ENCODE measurements around the gene PARN. TPM values are rescaled to one million over a fixed set of nuclear protein-coding genes. Genes with fewer than 3 reads are reported as not detected.

Gene PARN
- polyA plus RNA-seq (2013, experiment 1 of 2): 40.6 TPM
- 40.1 TPM for polyA plus RNA-seq (2013, experiment 2 of 2)

- Histone ChIP-seq H4K8ac (ENCODE audit: low read depth, low read length) (peak within 1 kb of the TSS; percentile 15), H3K79me1 (ENCODE audit: low read length) (peaks cover 13% of the 10 kb centered on the region), H3K79me2 (ENCODE audit: control insufficient read depth, insufficient read depth, low read length) (peaks cover 23% of the 10 kb centered on the region), H3K4me2 (ENCODE audit: low read length) (peak within 1 kb of the TSS; percentile 84), H3K18ac (ENCODE audit: low read length) (peak within 1 kb of the TSS; percentile 25), H3K36me3 (ENCODE audit: control insufficient read depth, insufficient read depth, low read length) (no peaks in the 10 kb centered on the region), H2AK5ac (ENCODE audit: low read length) (no peak within 1 kb of the TSS), H2BK120ac (ENCODE audit: low read depth, low read length) (peak within 1 kb of the TSS; percentile 79), H3K4ac (ENCODE audit: low read depth, low read length) (peak within 1 kb of the TSS; percentile 74), H3K4me3 (ENCODE audit: low read length) (peak within 1 kb of the TSS; percentile 76), H3K23ac (ENCODE audit: low read length) (peak within 1 kb of the TSS; percentile 68), H3K4me1 (ENCODE audit: control insufficient read depth, low read depth, low read length) (peaks cover 6% of the 10 kb centered on the region), H3K27ac (ENCODE audit: low read depth, low read length) (peak within 1 kb of the TSS; percentile 87), H3K9ac (ENCODE audit: low read length) (peak within 1 kb of the TSS; percentile 94), H3K27me3 (ENCODE audit: insufficient read depth, low read length, poor library complexity) (no peaks in the 10 kb centered on the region), H2BK5ac (ENCODE audit: low read length) (peak within 1 kb of the TSS; percentile 27), H3K56ac (ENCODE audit: low read length) (peak within 1 kb of the TSS; percentile 97), H2BK15ac (replicated peaks; ENCODE audit: low read depth) (no peak within 1 kb of the TSS), H4K5ac (ENCODE audit: low read length) (peak within 1 kb of the TSS; percentile 92)
- peak; percentile 98 for DNase-seq
- no CpG with 5 or more reads among the region's 51 CpGs for WGBS (ENCODE audit: extremely low coverage, insufficient coverage, low lambda C conversion rate)
Measured at GRCh38 chr16:14629919-14630619, at the start of gene PARN. PARN (minus strand) TSS chr16:14630260; CDS start chr16:14630125, 135 bp downstream.

- no CpG with 5 or more reads among the region's 11 CpGs for WGBS (ENCODE audit: extremely low coverage, insufficient coverage, low lambda C conversion rate)
- no peak for DNase-seq
- H3K56ac ChIP-seq (ENCODE audit: low read length): no peak overlapping the region
- H3K79me1 ChIP-seq (ENCODE audit: low read length): no peaks in the 10 kb centered on the region
- no peak overlapping the region for H2BK120ac ChIP-seq (ENCODE audit: low read depth, low read length)
- no peaks in the 10 kb centered on the region for H3K27me3 ChIP-seq (ENCODE audit: insufficient read depth, low read length, poor library complexity)
- H3K36me3 ChIP-seq (ENCODE audit: control insufficient read depth, insufficient read depth, low read length): no peaks in the 10 kb centered on the region
- no peak overlapping the region for H3K4me2 ChIP-seq (ENCODE audit: low read length)
- no peak overlapping the region for H4K8ac ChIP-seq (ENCODE audit: low read depth, low read length)
- H3K4me3 ChIP-seq (ENCODE audit: low read length): no peak overlapping the region
- no peak overlapping the region for H3K4ac ChIP-seq (ENCODE audit: low read depth, low read length)
- H2AK5ac ChIP-seq (ENCODE audit: low read length): no peak overlapping the region
- H3K23ac ChIP-seq (ENCODE audit: low read length): no peak overlapping the region
- H3K79me2 ChIP-seq (ENCODE audit: control insufficient read depth, insufficient read depth, low read length): no peaks in the 10 kb centered on the region
- no peak overlapping the region for H2BK5ac ChIP-seq (ENCODE audit: low read length)
- H3K9ac ChIP-seq (ENCODE audit: low read length): no peak overlapping the region
- no peak overlapping the region for H3K18ac ChIP-seq (ENCODE audit: low read length)
- H2BK15ac ChIP-seq (replicated peaks; ENCODE audit: low read depth): no peak overlapping the region
- no peak overlapping the region for H4K5ac ChIP-seq (ENCODE audit: low read length)
- H3K4me1 ChIP-seq (ENCODE audit: control insufficient read depth, low read depth, low read length): no peaks in the 10 kb centered on the region
- H3K27ac ChIP-seq (ENCODE audit: low read depth, low read length): no peak overlapping the region
Measured at GRCh38 chr16:14678748-14679497, 48.9 kb upstream of the PARN start.

GRCh38 chr16:14677627-14678026, 47.6 kb upstream of the PARN start:
- Histone ChIP-seq H4K5ac (ENCODE audit: low read length) (no peak overlapping the region), H3K9ac (ENCODE audit: low read length) (no peak overlapping the region), H3K79me2 (ENCODE audit: control insufficient read depth, insufficient read depth, low read length) (no peaks in the 10 kb centered on the region), H3K27ac (ENCODE audit: low read depth, low read length) (no peak overlapping the region), H3K36me3 (ENCODE audit: control insufficient read depth, insufficient read depth, low read length) (no peaks in the 10 kb centered on the region), H3K18ac (ENCODE audit: low read length) (no peak overlapping the region), H3K4me3 (ENCODE audit: low read length) (no peak overlapping the region), H3K23ac (ENCODE audit: low read length) (no peak overlapping the region), H4K8ac (ENCODE audit: low read depth, low read length) (no peak overlapping the region), H3K27me3 (ENCODE audit: insufficient read depth, low read length, poor library complexity) (no peaks in the 10 kb centered on the region), H3K79me1 (ENCODE audit: low read length) (no peaks in the 10 kb centered on the region), H2AK5ac (ENCODE audit: low read length) (no peak overlapping the region), H2BK15ac (replicated peaks; ENCODE audit: low read depth) (no peak overlapping the region), H3K4me2 (ENCODE audit: low read length) (no peak overlapping the region), H3K4me1 (ENCODE audit: control insufficient read depth, low read depth, low read length) (no peaks in the 10 kb centered on the region), H2BK120ac (ENCODE audit: low read depth, low read length) (no peak overlapping the region), H3K56ac (ENCODE audit: low read length) (no peak overlapping the region), H3K4ac (ENCODE audit: low read depth, low read length) (no peak overlapping the region), H2BK5ac (ENCODE audit: low read length) (no peak overlapping the region)
- no peak for DNase-seq
- 100% methylated on average over 1 of the region's 5 CpGs for WGBS (ENCODE audit: extremely low coverage, insufficient coverage, low lambda C conversion rate)

- H3K4me2 ChIP-seq (ENCODE audit: low read length): no peak overlapping the region
- H3K79me1 ChIP-seq (ENCODE audit: low read length): no peaks in the 10 kb centered on the region
- no peak overlapping the region for H3K23ac ChIP-seq (ENCODE audit: low read length)
- no peaks in the 10 kb centered on the region for H3K27me3 ChIP-seq (ENCODE audit: insufficient read depth, low read length, poor library complexity)
- no peak overlapping the region for H3K27ac ChIP-seq (ENCODE audit: low read depth, low read length)
- H3K4me1 ChIP-seq (ENCODE audit: control insufficient read depth, low read depth, low read length): no peaks in the 10 kb centered on the region
- H3K56ac ChIP-seq (ENCODE audit: low read length): no peak overlapping the region
- no peak overlapping the region for H3K18ac ChIP-seq (ENCODE audit: low read length)
- H2BK5ac ChIP-seq (ENCODE audit: low read length): no peak overlapping the region
- no peaks in the 10 kb centered on the region for H3K36me3 ChIP-seq (ENCODE audit: control insufficient read depth, insufficient read depth, low read length)
- WGBS (ENCODE audit: extremely low coverage, insufficient coverage, low lambda C conversion rate): no CpG with 5 or more reads among the region's 3 CpGs
- no peak overlapping the region for H3K4me3 ChIP-seq (ENCODE audit: low read length)
- H3K79me2 ChIP-seq (ENCODE audit: control insufficient read depth, insufficient read depth, low read length): no peaks in the 10 kb centered on the region
- no peak overlapping the region for H4K8ac ChIP-seq (ENCODE audit: low read depth, low read length)
- H2BK15ac ChIP-seq (replicated peaks; ENCODE audit: low read depth): no peak overlapping the region
- no peak overlapping the region for H2AK5ac ChIP-seq (ENCODE audit: low read length)
- no peak overlapping the region for H2BK120ac ChIP-seq (ENCODE audit: low read depth, low read length)
- no peak overlapping the region for H4K5ac ChIP-seq (ENCODE audit: low read length)
- no peak for DNase-seq
- H3K4ac ChIP-seq (ENCODE audit: low read depth, low read length): no peak overlapping the region
- H3K9ac ChIP-seq (ENCODE audit: low read length): no peak overlapping the region
Measured at GRCh38 chr16:14676633-14677032, 46.6 kb upstream of the PARN start.

GRCh38 chr16:14672403-14672971, 42.4 kb upstream of the PARN start:
- no peak for DNase-seq
- Histone ChIP-seq H3K4me1 (ENCODE audit: control insufficient read depth, low read depth, low read length) (no peaks in the 10 kb centered on the region), H3K18ac (ENCODE audit: low read length) (no peak overlapping the region), H2BK15ac (replicated peaks; ENCODE audit: low read depth) (no peak overlapping the region), H3K79me1 (ENCODE audit: low read length) (no peaks in the 10 kb centered on the region), H3K4me3 (ENCODE audit: low read length) (no peak overlapping the region), H3K79me2 (ENCODE audit: control insufficient read depth, insufficient read depth, low read length) (no peaks in the 10 kb centered on the region), H2AK5ac (ENCODE audit: low read length) (no peak overlapping the region), H3K9ac (ENCODE audit: low read length) (no peak overlapping the region), H4K5ac (ENCODE audit: low read length) (no peak overlapping the region), H3K27ac (ENCODE audit: low read depth, low read length) (no peak overlapping the region), H2BK120ac (ENCODE audit: low read depth, low read length) (no peak overlapping the region), H3K36me3 (ENCODE audit: control insufficient read depth, insufficient read depth, low read length) (no peaks in the 10 kb centered on the region), H3K4me2 (ENCODE audit: low read length) (no peak overlapping the region), H3K23ac (ENCODE audit: low read length) (no peak overlapping the region), H3K56ac (ENCODE audit: low read length) (no peak overlapping the region), H2BK5ac (ENCODE audit: low read length) (no peak overlapping the region), H3K27me3 (ENCODE audit: insufficient read depth, low read length, poor library complexity) (no peaks in the 10 kb centered on the region), H4K8ac (ENCODE audit: low read depth, low read length) (no peak overlapping the region), H3K4ac (ENCODE audit: low read depth, low read length) (no peak overlapping the region)
- WGBS (ENCODE audit: extremely low coverage, insufficient coverage, low lambda C conversion rate): no CpG with 5 or more reads among the region's 7 CpGs

Measured in mesendoderm (in vitro differentiated cells).